Measurements from ENCODE around the gene FOXO3. TPM values are rescaled to one million over a fixed set of nuclear protein-coding genes. Genes with fewer than 3 reads are reported as not detected.
A peak's percentile ranks its signal among the peaks of the same experiment; 100 is the strongest.

FOXO3 gene
- polyA plus RNA-seq, 1 of the 3 experiments (the other 2 are of a cell fraction) = 8.1 TPM

GRCh38 chr6:108576709-108577108, 16.0 kb downstream of the FOXO3 start:
- Histone ChIP-seq H3K4me2 (no peak overlapping the region), H4K20me1 (ENCODE audit: insufficient read depth) (peaks cover 8% of the 10 kb centered on the region; the same call in 1 of the 2 replicates), H3K27me3 (ENCODE audit: insufficient read depth) (no peaks in the 10 kb centered on the region), H3K4me3 (ENCODE audit: low read depth in 2 of 2, low read length in 1 of 2) (no peak overlapping the region), H3F3A (replicated peaks; ENCODE audit: insufficient read depth) (peaks cover 23% of the 10 kb centered on the region), H3K9me2 (no peaks in the 10 kb centered on the region), H3K9me3 (no peaks in the 10 kb centered on the region), H3K36me3 (replicated peaks in 1 of 2; ENCODE audit: control insufficient read depth in 1 of 2, insufficient read depth in 2 of 2, low read length in 1 of 2) (peaks cover 13 to 17% of the 10 kb centered on the region in 2 experiments), H3K79me2 (ENCODE audit: insufficient read depth) (peaks cover 84% of the 10 kb centered on the region), H3K4me1 (ENCODE audit: control insufficient read depth in 1 of 2, insufficient read depth in 2 of 2, low read depth in 1 of 2, low read length in 1 of 2) (peaks cover 28 to 36% of the 10 kb centered on the region in 2 experiments), H3K27ac (ENCODE audit: low read depth in 2 of 2, low read length in 1 of 2) (peak overlapping the region; percentile 9 to 30; a peak in 2 of 4 replicates), H3K9ac (no peak overlapping the region), H2AFZ (ENCODE audit: low read depth) (no peak overlapping the region)
- DNase-seq = no peak
- 61% methylated on average over 1 of the region's 1 CpG for WGBS (ENCODE audit: low lambda C conversion rate)
- ChIA-PET POLR2A (interaction anchor here (0.6 to 0.7 kb wide), 3 partner anchors 9 to 220 kb away, joined by 3 to 4 read pairs (median 3); no protein-coding TSS in a partner anchor), CTCF (interaction anchor here (0.7 to 1.8 kb wide), 4 partner anchors 9 to 316 kb away, joined by 3 to 4 read pairs (median 4); no protein-coding TSS in a partner anchor)
- TF ChIP-seq POLR2AphosphoS5 (IDR thresholded peaks at IDR 0.05; ENCODE audit: low read depth, low read length) (no peak), SMC3 (IDR thresholded peaks at IDR 0.05; ENCODE audit: low read depth, low read length) (no peak), SIN3A (IDR thresholded peaks at IDR 0.05; ENCODE audit: borderline replicate concordance, low read depth, low read length) (no peak), RAD21 (IDR thresholded peaks at IDR 0.05; ENCODE audit: low read length) (no peak), FOXJ3 (CRISPR knock-in tag; IDR thresholded peaks at IDR 0.05) (no peak), NFIC (IDR thresholded peaks at IDR 0.05; ENCODE audit: borderline replicate concordance) (no peak), FOXM1 (IDR thresholded peaks at IDR 0.05; ENCODE audit: low read depth) (no peak), GATA2 (CRISPR knock-in tag; IDR thresholded peaks at IDR 0.05) (no peak), IRF3 (IDR thresholded peaks at IDR 0.05; ENCODE audit: low read depth, low read length) (no peak), YY1 (IDR thresholded peaks at IDR 0.05; ENCODE audit: low read depth) (no peak), ELF1 (IDR thresholded peaks at IDR 0.05) (no peak)
- TF ChIP-seq, protein P1, sequence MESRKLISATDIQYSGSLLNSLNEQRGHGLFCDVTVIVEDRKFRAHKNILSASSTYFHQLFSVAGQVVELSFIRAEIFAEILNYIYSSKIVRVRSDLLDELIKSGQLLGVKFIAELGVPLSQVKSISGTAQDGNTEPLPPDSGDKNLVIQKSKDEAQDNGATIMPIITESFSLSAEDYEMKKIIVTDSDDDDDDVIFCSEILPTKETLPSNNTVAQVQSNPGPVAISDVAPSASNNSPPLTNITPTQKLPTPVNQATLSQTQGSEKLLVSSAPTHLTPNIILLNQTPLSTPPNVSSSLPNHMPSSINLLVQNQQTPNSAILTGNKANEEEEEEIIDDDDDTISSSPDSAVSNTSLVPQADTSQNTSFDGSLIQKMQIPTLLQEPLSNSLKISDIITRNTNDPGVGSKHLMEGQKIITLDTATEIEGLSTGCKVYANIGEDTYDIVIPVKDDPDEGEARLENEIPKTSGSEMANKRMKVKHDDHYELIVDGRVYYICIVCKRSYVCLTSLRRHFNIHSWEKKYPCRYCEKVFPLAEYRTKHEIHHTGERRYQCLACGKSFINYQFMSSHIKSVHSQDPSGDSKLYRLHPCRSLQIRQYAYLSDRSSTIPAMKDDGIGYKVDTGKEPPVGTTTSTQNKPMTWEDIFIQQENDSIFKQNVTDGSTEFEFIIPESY (IDR thresholded peaks at IDR 0.05; ENCODE audit: borderline replicate concordance, low read depth) = no peak

- DNase-seq = no peak
- H3K4me3 ChIP-seq (ENCODE audit: low read depth in 2 of 2, low read length in 1 of 2) = no peak overlapping the region
- peaks cover 85% of the 10 kb centered on the region for H3K79me2 ChIP-seq (ENCODE audit: insufficient read depth)
- H2AFZ ChIP-seq (ENCODE audit: low read depth) = no peak overlapping the region
- WGBS (ENCODE audit: low lambda C conversion rate) = 96% methylated on average over 4 of the region's 4 CpGs
- ChIA-PET POLR2A (no interaction called here), CTCF (interaction anchor here (0.9 kb wide), 1 partner anchor 14 kb away, joined by 3 read pairs; no protein-coding TSS in a partner anchor)
- H3K27ac ChIP-seq (ENCODE audit: low read depth in 2 of 2, low read length in 1 of 2) = peak overlapping the region in 1 of 2 experiments; percentile 58; a peak in 1 of 4 replicates
- H3K9ac ChIP-seq = no peak overlapping the region
- H3K4me2 ChIP-seq = peak overlapping the region; percentile 45; the same call in 1 of the 2 replicates
- H3K27me3 ChIP-seq (ENCODE audit: insufficient read depth) = no peaks in the 10 kb centered on the region
- H4K20me1 ChIP-seq (ENCODE audit: insufficient read depth) = peaks cover 8% of the 10 kb centered on the region; the same call in 1 of the 2 replicates
- peaks cover 5 to 8% of the 10 kb centered on the region in 2 experiments for H3K36me3 ChIP-seq (replicated peaks in 1 of 2; ENCODE audit: control insufficient read depth in 1 of 2, insufficient read depth in 2 of 2, low read length in 1 of 2)
- H3K4me1 ChIP-seq (ENCODE audit: control insufficient read depth in 1 of 2, insufficient read depth in 2 of 2, low read depth in 1 of 2, low read length in 1 of 2) = peaks cover 42 to 49% of the 10 kb centered on the region in 2 experiments
- TF ChIP-seq GABPA (IDR thresholded peaks at IDR 0.05; ENCODE audit: low read depth) = no peak
- no peak for TF ChIP-seq TCF12 (IDR thresholded peaks at IDR 0.05)
- TF ChIP-seq MAX (IDR thresholded peaks at IDR 0.05; ENCODE audit: low read depth) = no peak
- TF ChIP-seq TEAD4 (IDR thresholded peaks at IDR 0.05; ENCODE audit: borderline replicate concordance, insufficient read depth) = no peak
- TF ChIP-seq USF1 (IDR thresholded peaks at IDR 0.05; ENCODE audit: borderline replicate concordance, low read depth) = no peak
- TF ChIP-seq, protein P2, sequence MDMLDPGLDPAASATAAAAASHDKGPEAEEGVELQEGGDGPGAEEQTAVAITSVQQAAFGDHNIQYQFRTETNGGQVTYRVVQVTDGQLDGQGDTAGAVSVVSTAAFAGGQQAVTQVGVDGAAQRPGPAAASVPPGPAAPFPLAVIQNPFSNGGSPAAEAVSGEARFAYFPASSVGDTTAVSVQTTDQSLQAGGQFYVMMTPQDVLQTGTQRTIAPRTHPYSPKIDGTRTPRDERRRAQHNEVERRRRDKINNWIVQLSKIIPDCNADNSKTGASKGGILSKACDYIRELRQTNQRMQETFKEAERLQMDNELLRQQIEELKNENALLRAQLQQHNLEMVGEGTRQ (IDR thresholded peaks at IDR 0.05; ENCODE audit: borderline replicate concordance, low read depth, low read length) = no peak
- H3K9me2 ChIP-seq = no peaks in the 10 kb centered on the region
- no peaks in the 10 kb centered on the region for H3K9me3 ChIP-seq
- peaks cover 37% of the 10 kb centered on the region for H3F3A ChIP-seq (replicated peaks; ENCODE audit: insufficient read depth)
Measured at GRCh38 chr6:108578166-108578565, 17.4 kb downstream of the FOXO3 start.

Measured in SK-N-SH (cell line).